ENCODE measurements around the gene PRSS27.

DNA sequence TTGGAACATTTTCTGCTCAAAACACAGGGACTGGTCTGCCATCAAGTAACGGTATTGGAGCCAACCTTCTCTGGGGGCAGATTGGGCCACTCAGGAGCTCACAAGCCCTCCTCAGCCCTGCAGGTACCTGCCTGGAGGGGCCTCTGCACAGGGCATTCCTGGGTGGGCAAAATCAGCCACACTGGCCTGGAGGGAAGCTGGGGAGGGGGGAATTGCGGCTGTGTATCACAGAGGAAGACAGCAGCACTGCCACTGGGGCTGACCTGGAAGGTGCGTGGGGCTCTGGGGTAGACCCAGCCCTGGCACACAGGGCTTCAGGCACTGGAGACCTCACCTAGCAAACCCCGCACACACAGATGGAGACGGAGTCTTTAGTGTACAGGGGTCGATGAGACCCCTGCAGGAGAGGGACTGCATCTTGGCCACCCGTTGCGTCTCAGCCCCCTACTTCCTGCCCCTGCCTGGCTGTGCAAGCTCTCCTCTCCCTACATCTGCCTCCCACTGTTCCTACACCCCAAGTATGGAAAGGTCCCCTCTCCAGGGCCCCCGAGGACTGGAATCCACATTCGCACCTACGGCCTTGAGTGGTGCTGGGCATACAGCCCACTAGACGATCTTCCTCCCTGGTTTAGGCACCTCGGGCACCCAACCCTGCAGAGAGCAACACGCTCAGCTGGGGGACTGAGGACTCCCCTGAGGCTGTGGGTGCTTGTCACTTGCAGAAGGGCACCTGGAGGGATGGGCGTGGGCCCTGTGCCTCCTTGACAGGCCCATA, 25.3 kb upstream of the PRSS27 start:
- TF ChIP-seq, protein P1, sequence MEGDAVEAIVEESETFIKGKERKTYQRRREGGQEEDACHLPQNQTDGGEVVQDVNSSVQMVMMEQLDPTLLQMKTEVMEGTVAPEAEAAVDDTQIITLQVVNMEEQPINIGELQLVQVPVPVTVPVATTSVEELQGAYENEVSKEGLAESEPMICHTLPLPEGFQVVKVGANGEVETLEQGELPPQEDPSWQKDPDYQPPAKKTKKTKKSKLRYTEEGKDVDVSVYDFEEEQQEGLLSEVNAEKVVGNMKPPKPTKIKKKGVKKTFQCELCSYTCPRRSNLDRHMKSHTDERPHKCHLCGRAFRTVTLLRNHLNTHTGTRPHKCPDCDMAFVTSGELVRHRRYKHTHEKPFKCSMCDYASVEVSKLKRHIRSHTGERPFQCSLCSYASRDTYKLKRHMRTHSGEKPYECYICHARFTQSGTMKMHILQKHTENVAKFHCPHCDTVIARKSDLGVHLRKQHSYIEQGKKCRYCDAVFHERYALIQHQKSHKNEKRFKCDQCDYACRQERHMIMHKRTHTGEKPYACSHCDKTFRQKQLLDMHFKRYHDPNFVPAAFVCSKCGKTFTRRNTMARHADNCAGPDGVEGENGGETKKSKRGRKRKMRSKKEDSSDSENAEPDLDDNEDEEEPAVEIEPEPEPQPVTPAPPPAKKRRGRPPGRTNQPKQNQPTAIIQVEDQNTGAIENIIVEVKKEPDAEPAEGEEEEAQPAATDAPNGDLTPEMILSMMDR (conservative IDR thresholded peaks at IDR 0.05 in 1 of 2, IDR thresholded peaks at IDR 0.05 in 1 of 2; ENCODE audit: low read depth in 1 of 2, low read length in 2 of 2), result no peak
- TF ChIP-seq EZH2 (IDR thresholded peaks at IDR 0.05; ENCODE audit: low read length, missing control alignments), result no peak
